Medulla oblongata (tissue), 1 donor: ENCODE results near the gene PDE4D.
A peak's percentile ranks its signal among the peaks of the same experiment; 100 is the strongest.
"Not testable (repeated sequence)": the region's sequence is repeated elsewhere in the genome, so short reads cannot be mapped to it uniquely, and the experiment has no call there.

Experiments
- DNase-seq: peaks from one replicate; pipeline ENCODE4 v3.0.0-alpha.2; 2015; ENCODE audit errors: extremely low spot score

The PDE4D gene

GRCh38 chr5:59799668-59800346 lies 93.7 kb downstream of the PDE4D start:
- peak; percentile 79 for DNase-seq

- DNase-seq = no peak
Measured at GRCh38 chr5:59798862-59799667, 94.5 kb downstream of the PDE4D start.

GRCh38 chr5:59795141-59795540 lies 98.4 kb downstream of the PDE4D start:
- DNase-seq = no peak

GRCh38 chr5:59792983-59793585 lies 100.4 kb downstream of the PDE4D start:
- DNase-seq = no peak

- DNase-seq = no peak
Measured at GRCh38 chr5:59791617-59792016, 101.9 kb downstream of the PDE4D start.

- DNase-seq = no peak
Measured at GRCh38 chr5:59790776-59791475, 102.6 kb downstream of the PDE4D start.

- DNase-seq = no peak
Measured at GRCh38 chr5:59790376-59790775, 103.2 kb downstream of the PDE4D start.

- no peak for DNase-seq
Measured at GRCh38 chr5:59789894-59790293, 103.6 kb downstream of the PDE4D start.

GRCh38 chr5:59789197-59789596 lies 104.3 kb downstream of the PDE4D start:
- DNase-seq = no peak

GRCh38 chr5:59786334-59786805 lies 107.2 kb downstream of the PDE4D start:
- DNase-seq = no peak

- no peak for DNase-seq
Measured at GRCh38 chr5:59785676-59786333, 107.7 kb downstream of the PDE4D start.

- DNase-seq = not testable (repeated sequence)
Measured at GRCh38 chr5:59784708-59785107, 108.8 kb downstream of the PDE4D start.

- no peak for DNase-seq
Measured at GRCh38 chr5:59783264-59783663, 110.3 kb downstream of the PDE4D start.

GRCh38 chr5:59782856-59783255 lies 110.7 kb downstream of the PDE4D start:
- DNase-seq = no peak

- DNase-seq = no peak
Measured at GRCh38 chr5:59779453-59779852, 114.1 kb downstream of the PDE4D start.

GRCh38 chr5:59777028-59777427 lies 116.5 kb downstream of the PDE4D start:
- DNase-seq = no peak

GRCh38 chr5:59773294-59773693 lies 120.2 kb downstream of the PDE4D start:
- no peak for DNase-seq

GRCh38 chr5:59772757-59773156 lies 120.8 kb downstream of the PDE4D start:
- DNase-seq = no peak

GRCh38 chr5:59772206-59772605 lies 121.3 kb downstream of the PDE4D start:
- DNase-seq = no peak

- no peak for DNase-seq
Measured at GRCh38 chr5:59770953-59771352, 122.6 kb downstream of the PDE4D start.

GRCh38 chr5:59769832-59770231 lies 123.7 kb downstream of the PDE4D start:
- DNase-seq = no peak

GRCh38 chr5:59769041-59769360 lies 124.5 kb downstream of the PDE4D start:
- DNase-seq = no peak
